ENCODE data around the gene ZNF445. TPM values are rescaled to one million over a fixed set of nuclear protein-coding genes. Genes with fewer than 3 reads are reported as not detected.
"Not testable (repeated sequence)": the region's sequence is repeated elsewhere in the genome, so short reads cannot be mapped to it uniquely, and the experiment has no call there.

Gene ZNF445
- total RNA-seq, 1 donor: 9.8 TPM

GRCh38 chr3:44419923-44420650 lies 57.4 kb downstream of the ZNF445 start:
- no peaks in the 10 kb centered on the region for H3K36me3 ChIP-seq (ENCODE audit: insufficient read depth, low read length)
- no peak overlapping the region for H3K27ac ChIP-seq (ENCODE audit: low read depth, low read length)
- no peak overlapping the region for H3K4me3 ChIP-seq (ENCODE audit: insufficient read depth, low read length)
- peaks cover 4% of the 10 kb centered on the region for H3K27me3 ChIP-seq (ENCODE audit: insufficient read depth, low read length)
- H3K79me2 ChIP-seq (ENCODE audit: insufficient read depth, low read length): no peaks in the 10 kb centered on the region
- TF ChIP-seq CTCF (IDR thresholded peaks at IDR 0.05; ENCODE audit: extremely low read depth, low read depth, low read length): no peak
- no peaks in the 10 kb centered on the region for H3K9me3 ChIP-seq (ENCODE audit: low read depth, low read length)
- no peak overlapping the region for H2AFZ ChIP-seq (ENCODE audit: low read length)
- no peaks in the 10 kb centered on the region for H3K4me1 ChIP-seq (ENCODE audit: insufficient read depth, low read length)
- DNase-seq (ENCODE audit: insufficient read length, low spot score, missing footprints): no peak
- no peaks in the 10 kb centered on the region for H4K20me1 ChIP-seq (ENCODE audit: insufficient read depth, low read length)
- no peak overlapping the region for H3K4me2 ChIP-seq (ENCODE audit: insufficient read depth, low read length)

- no peaks in the 10 kb centered on the region for H3K79me2 ChIP-seq (ENCODE audit: insufficient read depth, low read length)
- no peaks in the 10 kb centered on the region for H3K4me1 ChIP-seq (ENCODE audit: insufficient read depth, low read length)
These were observed 58.2 kb downstream of the ZNF445 start for GRCh38 chr3:44419116-44419922.

GRCh38 chr3:44418549-44418948 lies 58.9 kb downstream of the ZNF445 start:
- no peak for DNase-seq (ENCODE audit: insufficient read length, low spot score, missing footprints)
- Histone ChIP-seq H3K9me3 (ENCODE audit: low read depth, low read length) (no peaks in the 10 kb centered on the region), H3K4me1 (ENCODE audit: insufficient read depth, low read length) (no peaks in the 10 kb centered on the region), H3K36me3 (ENCODE audit: insufficient read depth, low read length) (no peaks in the 10 kb centered on the region), H3K4me3 (ENCODE audit: insufficient read depth, low read length) (no peak overlapping the region), H3K27me3 (ENCODE audit: insufficient read depth, low read length) (peaks cover 4% of the 10 kb centered on the region), H3K79me2 (ENCODE audit: insufficient read depth, low read length) (no peaks in the 10 kb centered on the region), H4K20me1 (ENCODE audit: insufficient read depth, low read length) (no peaks in the 10 kb centered on the region), H2AFZ (ENCODE audit: low read length) (no peak overlapping the region), H3K4me2 (ENCODE audit: insufficient read depth, low read length) (no peak overlapping the region), H3K27ac (ENCODE audit: low read depth, low read length) (no peak overlapping the region)
- TF ChIP-seq CTCF (IDR thresholded peaks at IDR 0.05; ENCODE audit: extremely low read depth, low read depth, low read length): peak; percentile 37

More at GRCh38 chr3:44419116-44419922, 58.2 kb downstream of the ZNF445 start:
- H3K4me3 ChIP-seq (ENCODE audit: insufficient read depth, low read length): no peak overlapping the region
- no peaks in the 10 kb centered on the region for H3K9me3 ChIP-seq (ENCODE audit: low read depth, low read length)
- H2AFZ ChIP-seq (ENCODE audit: low read length): no peak overlapping the region
- no peak for TF ChIP-seq CTCF (IDR thresholded peaks at IDR 0.05; ENCODE audit: extremely low read depth, low read depth, low read length)
- H3K36me3 ChIP-seq (ENCODE audit: insufficient read depth, low read length): no peaks in the 10 kb centered on the region
- H3K4me2 ChIP-seq (ENCODE audit: insufficient read depth, low read length): no peak overlapping the region
- H3K27me3 ChIP-seq (ENCODE audit: insufficient read depth, low read length): peaks cover 4% of the 10 kb centered on the region
- H3K27ac ChIP-seq (ENCODE audit: low read depth, low read length): no peak overlapping the region
- DNase-seq (ENCODE audit: insufficient read length, low spot score, missing footprints): no peak
- H4K20me1 ChIP-seq (ENCODE audit: insufficient read depth, low read length): no peaks in the 10 kb centered on the region

GRCh38 chr3:44418118-44418517 lies 59.4 kb downstream of the ZNF445 start:
- H3K4me1 ChIP-seq (ENCODE audit: insufficient read depth, low read length); H3K4me2 ChIP-seq (ENCODE audit: insufficient read depth, low read length); H3K27me3 ChIP-seq (ENCODE audit: insufficient read depth, low read length); H2AFZ ChIP-seq (ENCODE audit: low read length); H3K36me3 ChIP-seq (ENCODE audit: insufficient read depth, low read length); H4K20me1 ChIP-seq (ENCODE audit: insufficient read depth, low read length); H3K9me3 ChIP-seq (ENCODE audit: low read depth, low read length); H3K79me2 ChIP-seq (ENCODE audit: insufficient read depth, low read length); DNase-seq (ENCODE audit: insufficient read length, low spot score, missing footprints); H3K27ac ChIP-seq (ENCODE audit: low read depth, low read length); H3K4me3 ChIP-seq (ENCODE audit: insufficient read depth, low read length): not testable (repeated sequence)
